Effector memory CD4-positive, alpha-beta T cell (primary cell): Measurements from ENCODE around the gene ENO2.
"Not testable (repeated sequence)": the region's sequence is repeated elsewhere in the genome, so short reads cannot be mapped to it uniquely, and the experiment has no call there.

Experiments
- DNase-seq, 3 donors: peaks; one replicate each; pipeline ENCODE4 v3.0.0-alpha.2; 2020
- H3K27ac ChIP-seq: 2 replicates; pipeline ENCODE4 v1.7.0; 2013; ENCODE audit warnings: mild to moderate bottlenecking, low read length, moderate library complexity; ENCODE audit not compliant: insufficient read depth, poor library complexity, severe bottlenecking
- H3K27me3 ChIP-seq: replicated peaks from 2 replicates; pipeline ENCODE4 v1.7.0; 2013; ENCODE audit warnings: mild to moderate bottlenecking, low read length; ENCODE audit not compliant: insufficient read depth, control insufficient read depth, poor library complexity, severe bottlenecking
- H3K36me3 ChIP-seq: 2 replicates; pipeline ENCODE4 v1.7.0; 2013; ENCODE audit warnings: mild to moderate bottlenecking, low read length, moderate library complexity; ENCODE audit not compliant: control insufficient read depth, insufficient read depth
- H3K4me1 ChIP-seq: 2 replicates; pipeline ENCODE4 v1.7.0; 2013; ENCODE audit warnings: low read length, mild to moderate bottlenecking; ENCODE audit not compliant: control insufficient read depth, insufficient read depth, poor library complexity, severe bottlenecking
- H3K4me3 ChIP-seq: 2 replicates; pipeline ENCODE4 v1.7.0; 2013; ENCODE audit warnings: low read length, low read depth, mild to moderate bottlenecking; ENCODE audit not compliant: insufficient read depth, poor library complexity, severe bottlenecking
- H3K9me3 ChIP-seq: 2 replicates; pipeline ENCODE4 v1.7.0; 2013; ENCODE audit warnings: mild to moderate bottlenecking, low read length, moderate library complexity; ENCODE audit not compliant: control insufficient read depth
- total RNA-seq, 3 donors: gene quantifications; one replicate each; lab custom pipeline; 2026; lab: John Stamatoyannopoulos, UW

ENO2 gene
- total RNA-seq = 63.3 to 83.6 (median 68.6) reads per million in 3 donors

- peaks cover 12% of the 10 kb centered on the region for H3K36me3 ChIP-seq
- H3K9me3 ChIP-seq = no peaks in the 10 kb centered on the region
- peak within 1 kb of the TSS; percentile 89 for H3K27ac ChIP-seq
- peak within 1 kb of the TSS; percentile 56 for H3K4me3 ChIP-seq
- DNase-seq = peak; percentile 76 to 88 (median 83)
- H3K4me1 ChIP-seq = peaks cover 18% of the 10 kb centered on the region
- no peaks in the 10 kb centered on the region for H3K27me3 ChIP-seq
Measured at GRCh38 chr12:6914246-6914946, at the start of gene ENO2. Gene ENO2 (plus strand): TSS chr12:6914580. CDS start chr12:6915833, 1,253 bp downstream.

- H3K27me3 ChIP-seq, H3K9me3 ChIP-seq, H3K4me3 ChIP-seq, H3K27ac ChIP-seq, DNase-seq: not testable (repeated sequence)
- Histone ChIP-seq H3K4me1 (peaks cover 27% of the 10 kb centered on the region), H3K36me3 (peaks cover 41% of the 10 kb centered on the region)
Measured at GRCh38 chr12:6865307-6865706, 49.1 kb upstream of the ENO2 start.

- DNase-seq = no peak
- peaks cover 38% of the 10 kb centered on the region for H3K36me3 ChIP-seq
- no peaks in the 10 kb centered on the region for H3K27me3 ChIP-seq
- peak overlapping the region; percentile 79 for H3K27ac ChIP-seq
- peaks cover 34% of the 10 kb centered on the region for H3K4me1 ChIP-seq
- H3K4me3 ChIP-seq = peak overlapping the region; percentile 93
- H3K9me3 ChIP-seq = no peaks in the 10 kb centered on the region
Measured at GRCh38 chr12:6866163-6866919, 48.0 kb upstream of the ENO2 start.

- Histone ChIP-seq H3K4me3 (peak overlapping the region; percentile 93), H3K36me3 (peaks cover 31% of the 10 kb centered on the region), H3K4me1 (peaks cover 40% of the 10 kb centered on the region), H3K27ac (peak overlapping the region; percentile 79), H3K9me3 (no peaks in the 10 kb centered on the region), H3K27me3 (no peaks in the 10 kb centered on the region)
- DNase-seq = no peak
Measured at GRCh38 chr12:6866920-6867412, 47.4 kb upstream of the ENO2 start.

- DNase-seq = peak; percentile 66 to 79 (median 75)
- peak within 1 kb of the TSS; percentile 79 for H3K27ac ChIP-seq
- H3K9me3 ChIP-seq = no peaks in the 10 kb centered on the region
- peaks cover 28% of the 10 kb centered on the region for H3K36me3 ChIP-seq
- H3K27me3 ChIP-seq = no peaks in the 10 kb centered on the region
- H3K4me1 ChIP-seq = peaks cover 44% of the 10 kb centered on the region
- peak within 1 kb of the TSS; percentile 93 for H3K4me3 ChIP-seq
Measured at GRCh38 chr12:6867413-6868210, 46.8 kb upstream of the ENO2 start, which contains the start of gene TPI1. Gene TPI1 (plus strand): TSS chr12:6867531. CDS start chr12:6867567, 36 bp downstream.

- H3K36me3 ChIP-seq = peaks cover 20% of the 10 kb centered on the region
Measured at GRCh38 chr12:6868211-6869048, 46.0 kb upstream of the ENO2 start.

GRCh38 chr12:6869049-6870021 is 45.0 kb upstream of the ENO2 start:
- no peak overlapping the region for H3K4me3 ChIP-seq
- H3K27me3 ChIP-seq = no peaks in the 10 kb centered on the region
- H3K9me3 ChIP-seq = no peaks in the 10 kb centered on the region
- H3K27ac ChIP-seq = peak overlapping the region; percentile 79
- H3K4me1 ChIP-seq = peaks cover 44% of the 10 kb centered on the region
- peaks cover 12% of the 10 kb centered on the region for H3K36me3 ChIP-seq
- DNase-seq = peak; percentile 66 to 79 (median 69)

More at GRCh38 chr12:6868211-6869048, 46.0 kb upstream of the ENO2 start:
- Histone ChIP-seq H3K9me3 (no peaks in the 10 kb centered on the region), H3K4me3 (peak overlapping the region; percentile 93), H3K27me3 (no peaks in the 10 kb centered on the region), H3K4me1 (peaks cover 44% of the 10 kb centered on the region), H3K27ac (peak overlapping the region; percentile 79)
- DNase-seq = no peak

GRCh38 chr12:6870304-6870703 is 44.1 kb upstream of the ENO2 start:
- DNase-seq, H3K9me3 ChIP-seq, H3K27me3 ChIP-seq, H3K27ac ChIP-seq, H3K4me3 ChIP-seq: not testable (repeated sequence)
- H3K36me3 ChIP-seq = peaks cover 12% of the 10 kb centered on the region
- peaks cover 44% of the 10 kb centered on the region for H3K4me1 ChIP-seq
